ENCODE measurements around the gene MUC20.
"Not testable (repeated sequence)": the region's sequence is repeated elsewhere in the genome, so short reads cannot be mapped to it uniquely, and the experiment has no call there.

The MUC20 gene

DNA sequence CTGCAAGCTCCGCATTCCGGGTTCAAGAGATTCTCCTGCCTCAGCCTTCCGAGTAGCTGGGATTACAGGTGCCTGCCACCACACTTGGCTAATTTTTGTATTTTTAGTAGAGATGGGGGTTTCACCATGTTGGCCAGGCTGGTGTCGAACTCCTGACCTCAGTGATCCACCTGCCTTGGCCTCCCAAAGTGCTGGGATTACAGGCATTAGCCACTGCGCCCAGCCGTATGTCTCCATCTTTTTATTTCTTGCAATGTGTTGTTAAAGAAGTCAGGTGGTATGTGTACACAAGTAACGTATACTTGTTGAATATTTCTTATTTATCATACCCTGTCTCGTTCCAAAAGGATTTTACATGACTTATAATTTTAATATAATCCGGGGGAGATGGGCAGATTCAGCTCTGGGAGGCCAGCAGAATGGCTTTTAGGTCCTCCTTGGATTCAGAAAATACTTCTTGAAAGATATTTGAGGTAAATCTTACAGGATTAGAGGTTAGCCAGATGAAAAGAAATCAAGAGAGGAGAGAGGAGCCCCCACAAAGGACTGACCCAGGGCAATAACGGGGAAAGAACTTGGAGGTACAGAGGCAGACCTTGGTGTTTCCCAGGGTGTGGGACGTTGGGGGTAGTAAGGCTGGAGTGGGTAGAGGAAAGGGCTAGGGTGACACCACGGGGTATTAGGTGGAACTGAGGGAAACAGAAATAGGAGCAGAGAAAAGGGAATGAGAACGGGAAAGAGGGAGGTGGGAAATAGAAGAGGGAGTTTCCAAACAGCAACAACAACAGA is 27.2 kb upstream of the MUC20 start:
- DNase-seq = no peak

DNA sequence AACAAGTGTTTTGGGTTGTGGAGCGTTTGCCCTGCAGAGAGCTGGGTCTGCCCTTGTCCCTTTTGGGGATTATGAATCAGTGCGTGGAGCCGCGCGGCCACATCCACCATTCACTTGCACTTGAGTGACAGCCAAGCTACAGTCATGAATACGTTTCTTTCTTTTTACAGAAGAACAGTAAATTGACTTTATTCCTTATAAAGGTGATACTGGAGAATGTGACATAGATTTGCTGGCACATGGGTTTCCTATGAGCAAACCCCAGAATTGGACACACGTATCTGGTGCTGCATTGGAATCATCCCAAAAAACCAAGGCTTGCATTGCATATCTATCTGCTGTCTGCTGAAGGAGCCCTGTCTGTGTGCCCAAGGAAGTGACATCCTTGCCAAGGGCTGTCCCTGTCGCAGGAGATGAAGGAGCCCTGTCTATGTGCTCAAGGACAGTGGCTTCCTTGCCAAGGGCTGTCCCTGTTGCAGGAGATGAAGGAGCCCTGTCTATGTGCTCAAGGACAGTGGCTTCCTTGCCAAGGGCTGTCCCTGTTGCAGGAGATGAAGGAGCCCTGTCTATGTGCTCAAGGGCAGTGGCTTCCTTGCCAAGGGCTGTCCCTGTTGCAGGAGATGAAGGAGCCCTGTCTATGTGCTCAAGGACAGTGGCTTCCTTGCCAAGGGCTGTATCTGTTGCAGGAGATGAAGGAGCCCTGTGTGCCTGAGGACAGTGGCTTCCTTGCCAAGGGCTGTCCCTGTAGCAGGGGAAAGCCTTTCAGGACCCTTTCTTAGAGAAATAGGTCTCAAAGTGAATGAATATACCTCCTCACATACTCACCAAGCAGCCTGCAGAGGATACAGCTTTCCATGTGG is 26.3 kb upstream of the MUC20 start:
- not testable (repeated sequence) for DNase-seq

DNA sequence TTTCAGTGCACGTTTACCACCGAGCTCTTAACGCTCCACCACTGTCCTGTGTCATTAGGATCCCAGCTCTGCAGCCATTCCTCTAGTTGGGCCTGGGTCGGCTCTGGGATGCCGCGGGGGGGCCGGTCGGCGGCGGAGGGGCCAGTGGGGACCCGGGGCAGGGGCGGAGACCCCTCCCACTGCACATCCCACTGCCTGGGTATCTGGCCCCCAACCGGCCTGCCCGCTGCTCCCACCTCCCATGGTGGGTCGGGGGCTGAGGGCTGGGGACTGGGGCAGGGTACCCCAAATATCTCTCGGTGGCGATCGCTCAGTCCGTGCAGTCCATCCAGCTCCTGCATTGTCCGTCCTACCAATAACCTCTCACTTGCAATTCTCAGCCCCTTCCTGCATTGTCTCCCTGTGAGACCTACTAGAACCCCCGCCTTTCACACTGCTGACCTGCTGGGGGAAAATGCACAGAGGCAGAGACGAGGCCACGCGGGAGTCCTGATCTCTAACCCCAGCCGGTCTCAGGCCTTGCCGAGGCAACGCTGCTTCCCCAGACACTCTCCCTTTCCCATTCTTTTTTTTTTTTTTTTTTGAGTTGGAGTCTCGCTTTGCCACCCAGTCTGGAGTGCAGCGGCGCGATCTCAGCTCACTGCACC is 24.0 kb upstream of the MUC20 start:
- no peak for DNase-seq

DNA sequence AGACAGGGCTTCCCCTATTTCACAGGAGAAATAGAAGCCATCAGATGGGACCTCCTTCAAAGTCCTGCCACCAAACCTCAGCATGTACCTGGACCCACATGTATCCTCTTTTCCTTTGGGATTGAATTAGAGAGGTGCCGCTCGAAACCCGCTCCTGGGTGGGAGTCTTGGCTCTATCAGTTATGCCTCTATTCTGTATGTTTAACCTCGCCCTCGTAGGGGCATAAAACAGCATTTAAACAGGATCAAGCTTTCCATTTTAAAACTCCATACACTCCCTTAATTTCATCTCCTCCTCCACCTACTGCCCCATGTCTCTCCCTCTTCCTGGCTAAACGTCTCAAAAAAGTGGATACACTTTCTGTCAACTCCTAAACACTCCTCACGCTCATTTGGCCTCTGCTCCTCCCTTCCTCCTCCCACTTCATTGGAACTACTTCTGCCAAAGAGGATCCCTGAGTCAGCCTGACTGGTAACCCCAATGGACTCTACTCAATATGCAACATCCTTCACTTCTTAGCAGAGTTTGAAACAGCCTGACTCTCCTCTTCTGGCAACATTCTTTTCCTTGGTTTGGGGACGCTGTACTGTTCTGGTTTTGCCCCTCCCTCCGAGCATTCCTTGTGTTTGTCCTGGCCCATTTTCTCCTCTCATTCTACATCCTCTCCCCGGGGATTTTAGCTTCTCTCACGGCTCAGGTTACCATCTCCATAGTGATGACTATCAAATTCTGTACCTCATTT is 23.0 kb upstream of the MUC20 start:
- no peak for DNase-seq

DNA sequence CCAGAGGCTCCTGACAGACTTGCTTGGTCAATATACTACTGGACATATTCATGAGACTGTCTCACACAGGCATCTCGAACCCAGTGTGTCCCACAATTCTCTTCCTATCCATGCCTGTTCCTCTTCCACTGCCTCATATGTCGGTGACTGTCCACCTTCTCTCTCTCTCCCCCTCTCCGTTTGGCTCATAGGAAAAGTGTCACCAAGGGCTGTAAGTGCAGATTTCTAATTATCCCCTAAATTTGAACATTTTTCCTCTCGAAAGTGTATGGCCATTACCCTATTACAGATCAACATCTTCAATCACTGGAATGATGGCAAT is 22.5 kb upstream of the MUC20 start:
- no peak for DNase-seq

DNA sequence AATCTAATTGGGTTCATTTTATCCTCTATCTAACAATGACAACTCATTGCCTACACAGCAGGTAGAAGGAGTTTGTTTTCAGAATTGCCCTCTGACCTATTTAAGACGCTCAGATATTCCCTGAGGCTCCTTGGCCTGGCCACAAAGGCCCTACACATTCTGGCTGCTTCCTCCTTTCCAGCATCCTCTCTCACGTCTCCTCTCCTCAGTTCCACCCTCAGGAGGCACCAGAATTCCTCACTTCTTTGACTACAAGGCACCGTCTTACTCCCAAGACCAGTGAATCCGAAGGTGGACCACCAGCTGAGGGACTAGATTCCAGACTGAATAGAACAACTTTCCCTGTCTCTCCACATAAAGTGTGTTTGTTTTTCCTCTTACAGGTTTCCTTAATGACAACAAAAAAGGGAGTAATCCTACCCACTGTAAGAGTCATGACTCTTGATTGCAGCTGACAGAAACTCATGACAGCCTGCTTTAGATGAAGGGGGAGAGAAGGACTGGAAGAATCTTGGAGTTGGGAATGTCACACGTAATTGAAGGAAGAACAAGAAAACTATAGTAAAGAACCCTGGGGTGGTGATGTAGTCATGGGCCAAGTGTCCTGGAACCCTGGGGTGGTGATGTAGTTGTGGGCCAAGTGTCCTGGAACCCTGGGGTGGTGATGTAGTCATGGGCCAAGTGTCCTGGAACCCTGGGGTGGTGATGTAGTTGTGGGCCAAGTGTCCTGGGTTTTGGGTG is 22.0 kb upstream of the MUC20 start:
- DNase-seq = no peak

DNA sequence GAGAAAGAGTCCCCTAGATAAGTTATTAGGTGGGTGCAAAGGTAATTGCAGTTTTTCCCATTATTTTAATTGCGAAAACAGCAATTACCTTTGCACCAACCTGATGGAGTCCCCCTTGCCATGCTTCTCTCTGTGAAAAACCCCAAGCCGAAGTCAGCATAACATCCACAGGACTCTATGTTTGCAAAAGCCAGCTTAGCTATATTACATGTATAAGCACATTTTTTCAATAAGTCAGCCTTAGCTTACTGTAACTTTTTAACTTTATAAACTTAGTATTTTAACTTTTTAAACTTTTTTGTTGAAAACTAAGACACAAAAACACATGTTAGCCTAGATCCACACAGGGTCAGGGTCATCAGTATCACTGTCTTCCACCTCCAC is 21.4 kb upstream of the MUC20 start:
- no peak for DNase-seq

DNA sequence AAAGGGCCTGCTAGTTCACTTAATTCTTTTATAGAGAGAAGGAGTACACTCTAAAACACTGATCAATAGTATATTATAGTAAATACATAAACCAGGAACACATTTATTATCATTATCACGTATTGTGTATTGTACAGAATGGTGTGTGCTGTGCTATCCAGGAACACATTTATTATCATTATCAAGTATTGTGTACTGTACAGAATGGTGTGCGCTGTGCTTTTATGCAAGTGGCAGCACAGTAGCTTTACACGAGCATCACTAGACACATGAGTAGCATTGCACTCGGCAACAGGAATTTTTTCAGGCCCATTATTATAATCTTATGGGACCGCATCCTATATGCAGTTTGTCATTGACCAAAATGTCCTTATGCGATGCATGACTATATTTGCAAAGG is 20.9 kb upstream of the MUC20 start:
- no peak for DNase-seq

DNA sequence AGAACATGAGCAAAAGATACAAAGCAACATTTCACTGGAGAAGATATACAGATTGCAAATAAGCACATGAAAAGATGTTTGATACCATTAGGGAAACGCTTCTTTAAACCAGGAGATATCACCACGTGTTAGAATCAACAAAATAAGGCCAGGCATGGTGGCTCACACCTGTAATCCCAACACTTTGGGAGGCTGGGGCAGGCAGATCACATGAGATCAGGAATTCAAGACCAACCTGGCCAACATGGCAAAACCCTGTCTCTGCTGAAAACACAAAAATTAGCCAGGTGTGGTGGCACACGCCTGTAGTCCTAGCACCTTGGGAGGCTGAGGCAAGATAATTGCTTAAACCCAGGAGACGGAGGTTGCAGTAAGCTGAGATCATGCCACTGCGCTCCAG is 20.5 kb upstream of the MUC20 start:
- no peak for DNase-seq

DNA sequence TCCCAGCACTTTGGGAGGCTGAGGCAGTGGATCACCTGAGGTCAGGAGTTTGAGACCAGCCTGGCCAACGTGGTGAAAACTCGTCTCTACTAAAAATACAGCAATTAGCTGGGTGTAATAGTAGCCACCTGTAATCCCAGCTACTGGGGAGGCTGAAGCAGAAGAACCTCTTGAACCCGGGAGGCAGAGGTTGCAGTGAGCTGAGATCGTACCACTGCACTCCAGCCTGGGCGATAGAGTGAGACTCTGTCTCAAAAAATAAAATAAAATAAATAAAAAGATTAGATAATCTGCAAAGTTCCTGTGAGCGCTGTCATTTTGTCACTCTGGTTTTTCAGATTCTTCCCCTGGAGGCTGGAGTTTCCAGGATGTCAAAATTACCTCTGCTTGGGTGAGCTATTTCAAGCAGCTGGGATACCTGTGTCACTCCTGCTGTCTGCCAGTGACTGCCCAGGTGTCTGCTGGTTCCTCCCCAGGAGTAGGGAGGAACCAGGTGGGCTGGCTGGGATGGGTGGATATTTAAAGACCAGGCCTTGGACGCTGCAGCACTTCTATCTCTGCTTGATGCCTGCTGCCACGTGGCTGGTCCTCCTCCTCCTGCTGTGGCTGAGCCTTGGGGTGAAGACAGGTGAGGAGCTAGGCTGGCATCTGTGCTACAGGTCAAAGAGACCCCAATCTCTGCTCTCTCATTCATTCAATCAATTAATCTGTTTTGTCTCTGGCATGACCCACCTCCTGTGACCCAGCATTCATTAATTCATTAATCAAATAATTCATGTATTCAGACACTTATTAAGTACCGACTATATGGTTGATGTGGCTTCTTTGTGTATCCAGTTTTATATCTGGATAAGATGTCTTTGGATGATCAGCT is 19.5 kb upstream of the MUC20 start:
- no peak for DNase-seq

DNA sequence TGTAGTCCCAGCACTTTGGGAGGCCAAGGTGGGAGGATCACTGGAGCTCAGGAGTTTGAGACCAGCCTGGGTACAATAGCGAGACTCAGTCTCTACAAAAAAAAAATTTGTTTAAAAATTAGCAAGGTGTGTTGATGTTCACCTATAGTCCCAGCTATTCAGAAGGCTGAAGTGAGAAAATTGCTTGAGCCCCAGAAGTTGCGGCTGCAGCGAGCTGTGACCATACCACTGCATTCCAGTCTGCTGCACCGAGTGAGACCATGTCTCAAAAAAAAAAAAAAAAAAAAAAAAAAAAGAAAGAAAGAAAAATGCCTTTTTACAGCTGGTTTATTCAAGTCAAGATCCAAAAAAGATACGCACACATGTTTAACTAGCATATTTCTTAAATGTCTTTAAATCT is 17.0 kb upstream of the MUC20 start:
- DNase-seq = no peak

DNA sequence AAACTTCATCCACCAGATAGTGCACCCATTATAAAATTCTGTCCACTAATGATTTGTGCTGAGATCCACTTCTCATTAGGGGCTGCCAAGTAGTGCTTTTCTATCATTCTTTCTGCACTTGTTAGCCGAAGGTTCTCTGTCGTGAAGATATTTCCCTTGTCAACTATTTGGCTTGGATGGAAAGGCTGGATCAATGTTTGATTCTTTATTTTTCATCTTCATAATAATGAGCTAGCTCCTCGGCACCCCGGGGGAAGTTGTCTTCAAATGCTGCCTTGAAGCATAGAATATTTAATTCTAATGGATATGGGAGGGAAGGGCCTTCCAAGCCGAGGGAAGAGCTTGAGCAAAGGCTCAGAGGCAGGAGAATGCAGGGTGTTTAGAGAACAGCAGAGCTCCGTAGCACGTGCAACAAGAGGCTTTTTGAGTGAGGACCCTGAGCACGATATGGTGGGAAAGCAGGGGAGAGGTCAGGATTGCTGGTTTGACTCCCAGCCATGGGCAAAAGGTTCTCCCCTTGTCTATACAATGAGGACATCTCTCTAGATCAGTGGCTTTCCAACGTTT is 16.3 kb upstream of the MUC20 start:
- DNase-seq = no peak

DNA sequence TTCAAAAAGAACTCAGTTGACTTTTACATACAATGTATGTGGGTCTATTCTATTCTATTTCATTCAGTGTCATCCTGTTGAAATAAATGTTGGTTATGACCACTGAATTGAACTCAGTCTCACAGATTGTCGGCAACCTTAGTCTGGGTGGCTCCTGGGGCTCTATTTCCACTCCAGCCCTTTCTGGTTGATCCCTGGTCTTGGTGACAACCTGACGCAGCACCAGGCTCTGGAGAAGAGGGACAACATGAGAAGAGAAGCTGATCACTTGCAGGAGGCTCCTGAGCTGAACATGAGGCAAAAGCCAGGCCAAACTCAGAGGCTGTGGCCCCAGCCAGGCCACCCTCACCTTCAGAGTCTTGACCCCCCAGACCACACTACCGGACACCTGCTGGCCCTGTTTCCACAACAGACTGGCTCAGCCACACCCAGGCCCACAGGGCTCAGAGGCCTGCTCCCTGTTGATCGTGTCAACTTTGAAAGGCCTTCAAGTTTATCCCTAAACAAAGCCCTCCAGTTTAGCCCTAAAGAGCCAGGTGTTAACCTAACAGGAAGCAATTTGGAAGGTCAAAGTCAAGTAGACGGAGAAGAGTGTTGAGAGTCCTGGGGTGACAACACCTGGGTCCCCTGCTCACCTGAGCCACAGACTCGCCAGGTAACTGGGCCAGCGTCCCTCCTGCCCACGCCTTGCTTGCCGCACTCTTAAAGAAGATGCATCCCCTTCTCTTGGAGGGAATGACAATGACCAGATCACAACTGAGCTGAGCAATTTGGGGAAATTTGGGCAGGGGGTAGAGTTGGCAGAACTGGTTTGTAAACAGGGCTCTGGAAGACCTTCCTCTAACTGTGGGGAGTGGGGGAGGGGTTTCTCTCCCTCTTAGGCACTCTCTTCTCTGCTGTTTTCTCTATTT is 15.4 kb upstream of the MUC20 start:
- no peak for DNase-seq

DNA sequence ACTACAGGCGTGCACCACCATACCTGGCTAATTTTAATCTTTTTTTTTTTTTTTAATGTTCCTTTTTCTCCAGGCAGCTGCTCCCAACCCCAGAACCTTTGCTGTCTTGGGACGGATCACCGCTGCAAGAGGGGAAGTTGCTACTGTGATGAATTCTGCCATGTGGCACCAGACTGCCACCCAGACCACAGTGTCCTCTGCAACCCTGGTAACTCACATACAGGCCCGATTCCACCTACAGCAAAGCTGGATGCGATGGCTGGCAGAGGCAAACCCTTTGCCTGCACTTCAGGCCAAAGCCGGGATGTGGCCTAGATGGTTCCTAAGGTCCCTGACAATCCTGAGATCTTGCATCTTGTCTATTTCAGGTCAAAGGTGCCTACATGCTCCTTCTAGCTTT is 12.7 kb upstream of the MUC20 start:
- DNase-seq = no peak

DNA sequence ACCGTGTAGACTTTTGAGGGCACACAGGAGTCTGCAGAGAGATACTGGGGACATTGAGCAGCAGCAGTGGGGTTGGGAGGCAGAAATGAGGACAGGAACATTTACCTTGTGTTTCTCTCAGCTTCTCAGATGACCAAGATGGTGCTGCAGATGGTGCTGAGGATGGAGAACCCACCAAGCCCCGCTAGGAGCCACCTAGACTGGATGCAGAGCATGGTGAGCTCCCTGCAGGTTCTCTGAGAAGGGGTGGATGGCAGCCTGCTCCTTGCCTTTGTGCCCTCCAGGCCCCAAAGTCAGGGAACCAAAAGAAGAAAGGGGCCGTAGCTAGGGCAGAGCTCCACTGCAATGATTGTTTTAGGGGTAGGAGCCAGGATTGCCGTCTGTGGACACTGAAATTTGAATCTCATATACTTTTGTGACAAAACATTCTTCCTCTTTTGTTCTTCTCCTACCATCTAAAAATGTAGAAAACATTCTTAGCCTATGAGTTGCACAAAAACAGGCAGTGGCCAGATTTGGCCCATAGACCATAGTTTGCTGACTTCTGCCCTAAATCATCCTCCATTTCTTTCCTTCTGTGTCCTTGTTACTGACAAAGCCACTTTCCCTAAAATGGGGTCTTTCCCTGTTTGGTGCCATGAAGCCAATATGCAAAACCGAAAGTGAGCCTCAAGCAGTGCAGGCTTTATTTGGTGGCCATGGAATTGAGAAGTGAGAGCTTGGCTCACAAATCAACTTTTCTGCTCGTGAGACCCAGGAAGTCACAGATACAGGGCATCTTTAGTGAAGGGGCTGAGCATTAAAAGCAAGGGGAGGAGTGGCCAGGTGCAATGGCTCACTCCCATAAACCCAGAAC is 11.9 kb upstream of the MUC20 start:
- no peak for DNase-seq

DNA sequence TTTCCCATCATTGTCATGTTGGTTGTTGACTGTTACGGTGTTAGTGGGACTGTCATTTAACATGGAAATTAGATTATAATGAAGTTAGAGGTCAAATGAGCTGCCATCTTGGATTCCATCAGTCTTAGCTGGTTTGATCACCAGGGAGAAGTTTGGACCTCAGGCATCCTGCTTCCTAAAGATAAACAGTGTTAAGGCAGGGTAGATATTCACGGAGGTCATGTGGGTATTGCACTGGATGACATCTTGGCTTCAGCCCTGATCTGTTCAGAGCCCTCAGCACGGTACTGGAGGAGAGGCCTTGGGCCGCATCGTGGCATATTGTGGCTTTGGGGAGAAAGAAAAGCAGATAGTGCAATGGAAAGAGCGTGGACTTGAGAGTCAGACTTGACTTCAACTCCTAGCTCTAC is 11.1 kb upstream of the MUC20 start:
- no peak for DNase-seq

DNA sequence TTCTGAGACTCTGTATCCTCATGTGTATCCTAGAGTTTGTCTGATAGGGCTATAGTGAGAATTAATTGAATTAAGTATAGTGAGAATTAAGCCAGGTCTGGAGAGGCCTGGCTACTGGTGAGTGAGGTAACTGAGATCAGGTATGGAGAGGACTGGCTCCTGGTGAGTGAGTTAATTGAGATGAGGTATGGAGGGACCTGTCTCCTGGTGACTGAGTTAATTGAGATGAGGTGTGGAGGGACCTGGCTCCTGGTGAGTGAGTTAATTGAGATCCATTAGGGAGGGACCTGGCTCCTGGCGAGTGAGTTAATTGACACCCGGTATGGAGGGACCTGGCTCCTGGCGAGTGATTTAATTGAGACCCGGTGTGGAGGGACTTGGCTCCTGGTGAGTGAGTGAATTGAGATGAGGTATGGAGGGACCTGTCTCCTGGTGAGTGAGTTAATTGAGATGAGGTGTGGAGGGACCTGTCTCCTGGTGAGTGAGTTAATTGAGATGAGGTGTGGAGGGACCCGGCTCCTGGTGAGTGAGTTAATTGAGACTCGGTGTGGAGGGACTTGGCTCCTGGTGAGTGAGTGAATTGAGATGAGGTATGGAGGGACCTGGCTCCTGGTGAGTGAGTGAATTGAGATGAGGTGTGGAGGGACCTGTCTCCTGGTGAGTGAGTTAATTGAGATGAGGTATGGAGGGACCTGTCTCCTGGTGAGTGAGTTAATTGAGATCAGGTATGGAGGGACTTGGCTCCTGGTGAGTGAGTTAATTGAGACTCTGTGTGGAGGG is 10.5 kb upstream of the MUC20 start:
- DNase-seq = not testable (repeated sequence)
